ENCODE data around the gene FBXO8.

DNA sequence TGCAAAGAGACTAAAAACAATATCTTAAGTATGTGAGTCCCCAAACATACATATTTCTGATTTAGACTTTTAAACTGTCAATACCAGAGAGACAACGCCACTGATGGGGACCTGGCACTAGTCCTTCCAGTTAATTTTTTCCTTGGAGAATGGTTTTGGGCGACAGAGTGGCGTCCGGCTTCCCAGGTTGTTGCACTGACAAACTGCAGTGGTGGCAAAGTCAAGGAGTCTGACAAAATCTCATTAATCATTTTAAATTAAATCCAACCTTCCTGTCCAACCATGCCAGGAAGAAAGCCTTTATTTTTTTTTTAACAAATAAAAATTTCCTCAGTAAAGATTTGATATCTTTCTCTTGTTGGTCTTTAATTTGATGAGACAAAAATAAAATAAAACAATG lies 52.8 kb downstream of the FBXO8 start:
- TF ChIP-seq ZNF530 (tag by site-specific recombination; IDR thresholded peaks at IDR 0.05; ENCODE audit: low read depth) (no peak), ZNF768 (tag by site-specific recombination; IDR thresholded peaks at IDR 0.05) (no peak), MYNN (tag by site-specific recombination; IDR thresholded peaks at IDR 0.05; ENCODE audit: borderline replicate concordance) (no peak), TCF7L2 (IDR thresholded peaks at IDR 0.05; ENCODE audit: borderline replicate concordance, low read depth, low read length) (no peak), ZBTB7A (tag by site-specific recombination; IDR thresholded peaks at IDR 0.05; ENCODE audit: low read depth) (no peak), ZNF214 (tag by site-specific recombination; IDR thresholded peaks at IDR 0.05; ENCODE audit: borderline replicate concordance) (no peak), ZNF10 (tag by site-specific recombination; IDR thresholded peaks at IDR 0.05) (no peak)
- TF ChIP-seq, protein P1, sequence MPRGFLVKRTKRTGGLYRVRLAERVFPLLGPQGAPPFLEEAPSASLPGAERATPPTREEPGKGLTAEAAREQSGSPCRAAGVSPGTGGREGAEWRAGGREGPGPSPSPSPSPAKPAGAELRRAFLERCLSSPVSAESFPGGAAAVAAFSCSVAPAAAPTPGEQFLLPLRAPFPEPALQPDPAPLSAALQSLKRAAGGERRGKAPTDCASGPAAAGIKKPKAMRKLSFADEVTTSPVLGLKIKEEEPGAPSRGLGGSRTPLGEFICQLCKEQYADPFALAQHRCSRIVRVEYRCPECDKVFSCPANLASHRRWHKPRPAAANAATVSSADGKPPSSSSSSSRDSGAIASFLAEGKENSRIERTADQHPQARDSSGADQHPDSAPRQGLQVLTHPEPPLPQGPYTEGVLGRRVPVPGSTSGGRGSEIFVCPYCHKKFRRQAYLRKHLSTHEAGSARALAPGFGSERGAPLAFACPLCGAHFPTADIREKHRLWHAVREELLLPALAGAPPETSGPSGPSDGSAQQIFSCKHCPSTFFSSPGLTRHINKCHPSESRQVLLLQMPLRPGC (tag by site-specific recombination; IDR thresholded peaks at IDR 0.05): no peak
- TF ChIP-seq, protein P2, sequence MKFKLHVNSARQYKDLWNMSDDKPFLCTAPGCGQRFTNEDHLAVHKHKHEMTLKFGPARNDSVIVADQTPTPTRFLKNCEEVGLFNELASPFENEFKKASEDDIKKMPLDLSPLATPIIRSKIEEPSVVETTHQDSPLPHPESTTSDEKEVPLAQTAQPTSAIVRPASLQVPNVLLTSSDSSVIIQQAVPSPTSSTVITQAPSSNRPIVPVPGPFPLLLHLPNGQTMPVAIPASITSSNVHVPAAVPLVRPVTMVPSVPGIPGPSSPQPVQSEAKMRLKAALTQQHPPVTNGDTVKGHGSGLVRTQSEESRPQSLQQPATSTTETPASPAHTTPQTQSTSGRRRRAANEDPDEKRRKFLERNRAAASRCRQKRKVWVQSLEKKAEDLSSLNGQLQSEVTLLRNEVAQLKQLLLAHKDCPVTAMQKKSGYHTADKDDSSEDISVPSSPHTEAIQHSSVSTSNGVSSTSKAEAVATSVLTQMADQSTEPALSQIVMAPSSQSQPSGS (tag by site-specific recombination; IDR thresholded peaks at IDR 0.05; ENCODE audit: low read depth): no peak
- TF ChIP-seq, protein P3, sequence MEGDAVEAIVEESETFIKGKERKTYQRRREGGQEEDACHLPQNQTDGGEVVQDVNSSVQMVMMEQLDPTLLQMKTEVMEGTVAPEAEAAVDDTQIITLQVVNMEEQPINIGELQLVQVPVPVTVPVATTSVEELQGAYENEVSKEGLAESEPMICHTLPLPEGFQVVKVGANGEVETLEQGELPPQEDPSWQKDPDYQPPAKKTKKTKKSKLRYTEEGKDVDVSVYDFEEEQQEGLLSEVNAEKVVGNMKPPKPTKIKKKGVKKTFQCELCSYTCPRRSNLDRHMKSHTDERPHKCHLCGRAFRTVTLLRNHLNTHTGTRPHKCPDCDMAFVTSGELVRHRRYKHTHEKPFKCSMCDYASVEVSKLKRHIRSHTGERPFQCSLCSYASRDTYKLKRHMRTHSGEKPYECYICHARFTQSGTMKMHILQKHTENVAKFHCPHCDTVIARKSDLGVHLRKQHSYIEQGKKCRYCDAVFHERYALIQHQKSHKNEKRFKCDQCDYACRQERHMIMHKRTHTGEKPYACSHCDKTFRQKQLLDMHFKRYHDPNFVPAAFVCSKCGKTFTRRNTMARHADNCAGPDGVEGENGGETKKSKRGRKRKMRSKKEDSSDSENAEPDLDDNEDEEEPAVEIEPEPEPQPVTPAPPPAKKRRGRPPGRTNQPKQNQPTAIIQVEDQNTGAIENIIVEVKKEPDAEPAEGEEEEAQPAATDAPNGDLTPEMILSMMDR (tag by site-specific recombination; IDR thresholded peaks at IDR 0.05): no peak
- TF ChIP-seq, protein P4, sequence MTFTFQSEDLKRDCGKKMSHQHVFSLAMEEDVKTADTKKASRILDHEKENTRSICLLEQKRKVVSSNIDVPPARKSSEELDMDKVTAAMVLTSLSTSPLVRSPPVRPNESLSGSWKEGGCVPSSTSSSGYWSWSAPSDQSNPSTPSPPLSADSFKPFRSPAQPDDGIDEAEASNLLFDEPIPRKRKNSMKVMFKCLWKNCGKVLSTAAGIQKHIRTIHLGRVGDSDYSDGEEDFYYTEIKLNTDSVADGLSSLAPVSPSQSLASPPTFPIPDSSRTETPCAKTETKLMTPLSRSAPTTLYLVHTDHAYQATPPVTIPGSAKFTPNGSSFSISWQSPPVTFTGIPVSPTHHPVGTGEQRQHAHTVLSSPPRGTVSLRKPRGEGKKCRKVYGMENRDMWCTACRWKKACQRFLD (tag by site-specific recombination; IDR thresholded peaks at IDR 0.05): no peak

All from HEK293 (cell line).